ENCODE measurements around the gene HES1.

Gene HES1

GRCh38 chr3:194103505-194103904, 32.4 kb upstream of the HES1 start:
- peaks cover 85% of the 10 kb centered on the region for H3K4me1 ChIP-seq (ENCODE audit: low read length)
- H3K4me2 ChIP-seq (ENCODE audit: low read length) = peak overlapping the region; percentile 85
- peak overlapping the region; percentile 66; the same call in 1 of the 2 replicates for H3K4me3 ChIP-seq (ENCODE audit: low read length)
- H2AFZ ChIP-seq (ENCODE audit: low read depth, low read length) = no peak overlapping the region
- no peaks in the 10 kb centered on the region for H3K9me3 ChIP-seq (ENCODE audit: insufficient read depth, low read length)
- peak overlapping the region; percentile 74 for H3K27ac ChIP-seq (ENCODE audit: low read length)
- H3K79me2 ChIP-seq (ENCODE audit: low read length) = no peaks in the 10 kb centered on the region
- TF ChIP-seq EZH2phosphoT487 (IDR thresholded peaks at IDR 0.05; ENCODE audit: low read depth) = no peak
- TF ChIP-seq, protein P1, sequence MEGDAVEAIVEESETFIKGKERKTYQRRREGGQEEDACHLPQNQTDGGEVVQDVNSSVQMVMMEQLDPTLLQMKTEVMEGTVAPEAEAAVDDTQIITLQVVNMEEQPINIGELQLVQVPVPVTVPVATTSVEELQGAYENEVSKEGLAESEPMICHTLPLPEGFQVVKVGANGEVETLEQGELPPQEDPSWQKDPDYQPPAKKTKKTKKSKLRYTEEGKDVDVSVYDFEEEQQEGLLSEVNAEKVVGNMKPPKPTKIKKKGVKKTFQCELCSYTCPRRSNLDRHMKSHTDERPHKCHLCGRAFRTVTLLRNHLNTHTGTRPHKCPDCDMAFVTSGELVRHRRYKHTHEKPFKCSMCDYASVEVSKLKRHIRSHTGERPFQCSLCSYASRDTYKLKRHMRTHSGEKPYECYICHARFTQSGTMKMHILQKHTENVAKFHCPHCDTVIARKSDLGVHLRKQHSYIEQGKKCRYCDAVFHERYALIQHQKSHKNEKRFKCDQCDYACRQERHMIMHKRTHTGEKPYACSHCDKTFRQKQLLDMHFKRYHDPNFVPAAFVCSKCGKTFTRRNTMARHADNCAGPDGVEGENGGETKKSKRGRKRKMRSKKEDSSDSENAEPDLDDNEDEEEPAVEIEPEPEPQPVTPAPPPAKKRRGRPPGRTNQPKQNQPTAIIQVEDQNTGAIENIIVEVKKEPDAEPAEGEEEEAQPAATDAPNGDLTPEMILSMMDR (IDR thresholded peaks at IDR 0.05; ENCODE audit: low read depth, low read length) = peak; percentile 37
- no peaks in the 10 kb centered on the region for H3K36me3 ChIP-seq (replicated peaks; ENCODE audit: low read depth, low read length)
- H4K20me1 ChIP-seq (ENCODE audit: insufficient read depth, low read length) = no peaks in the 10 kb centered on the region
- peak overlapping the region; percentile 43; the same call in 1 of the 2 replicates for H3K9ac ChIP-seq (ENCODE audit: low read length)
- H3K27me3 ChIP-seq (ENCODE audit: low read depth, low read length) = peaks cover 66% of the 10 kb centered on the region

DNA sequence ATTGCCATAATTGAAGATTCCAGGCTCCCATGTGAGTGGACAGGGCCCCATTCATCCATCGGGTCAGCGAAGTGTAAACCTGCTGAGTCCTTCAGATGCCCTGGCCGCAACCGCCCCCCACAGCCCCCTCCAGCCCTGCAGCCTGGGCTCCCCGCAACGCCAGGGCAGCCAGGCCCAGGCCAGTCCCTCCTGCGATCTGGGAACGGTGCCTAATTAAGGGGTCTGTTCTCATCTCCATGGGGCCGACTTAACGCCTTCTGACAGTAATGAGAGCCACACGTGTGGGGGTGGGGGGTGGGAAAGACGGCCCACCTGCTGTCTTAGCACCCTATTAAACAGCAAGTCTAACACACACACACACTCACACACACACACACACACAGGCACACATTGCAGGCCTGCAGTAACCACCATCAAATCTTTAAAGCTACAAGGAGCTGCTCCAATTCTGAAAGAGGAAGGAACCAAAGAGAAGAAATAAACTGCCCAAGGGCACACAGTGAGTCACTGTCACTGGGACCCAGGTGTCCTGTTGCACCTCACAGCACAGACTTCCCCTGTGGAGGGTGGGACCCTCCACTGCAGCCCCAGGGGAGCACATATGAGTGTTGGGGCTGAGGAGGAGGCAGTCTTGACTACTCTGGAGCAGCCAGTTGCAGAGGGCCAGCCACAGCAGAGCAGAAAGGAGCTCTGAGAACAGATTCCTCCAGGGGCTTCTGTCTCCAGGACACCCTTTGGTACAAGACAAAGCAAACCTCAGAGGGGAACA, 31.8 kb upstream of the HES1 start:
- Histone ChIP-seq H3K9me3 (ENCODE audit: insufficient read depth, low read length) (no peaks in the 10 kb centered on the region), H3K27me3 (ENCODE audit: low read depth, low read length) (peaks cover 64% of the 10 kb centered on the region), H3K79me2 (ENCODE audit: low read length) (no peaks in the 10 kb centered on the region), H3K4me3 (ENCODE audit: low read length) (peak overlapping the region; percentile 66), H3K4me2 (ENCODE audit: low read length) (peak overlapping the region; percentile 85), H3K27ac (ENCODE audit: low read length) (peak overlapping the region; percentile 74), H3K9ac (ENCODE audit: low read length) (peak overlapping the region; percentile 52), H2AFZ (ENCODE audit: low read depth, low read length) (no peak overlapping the region), H4K20me1 (ENCODE audit: insufficient read depth, low read length) (no peaks in the 10 kb centered on the region), H3K4me1 (ENCODE audit: low read length) (peaks cover 82% of the 10 kb centered on the region), H3K36me3 (replicated peaks; ENCODE audit: low read depth, low read length) (no peaks in the 10 kb centered on the region)
- no peak for TF ChIP-seq EZH2phosphoT487 (IDR thresholded peaks at IDR 0.05; ENCODE audit: low read depth)
- TF ChIP-seq, protein P1 (IDR thresholded peaks at IDR 0.05; ENCODE audit: low read depth, low read length) = no peak

DNA sequence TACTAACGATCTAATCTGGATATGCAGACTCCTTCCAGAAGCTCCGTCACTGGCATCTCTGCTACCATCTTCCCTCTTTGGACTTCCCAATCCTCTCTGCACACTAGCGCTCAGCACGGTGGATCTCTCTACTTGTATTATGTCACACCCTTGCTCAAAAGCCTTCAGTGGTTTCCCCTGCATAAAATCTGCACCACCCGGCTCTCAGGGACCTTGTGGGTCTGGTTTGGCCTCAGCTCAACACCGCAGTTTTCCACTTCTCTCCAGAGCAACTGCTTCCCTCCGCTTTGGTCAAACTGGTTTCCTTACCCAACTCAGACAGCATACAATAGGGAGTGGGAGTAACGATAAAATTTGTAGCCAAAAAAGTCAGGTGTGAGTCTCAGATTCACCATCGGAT, 30.7 kb upstream of the HES1 start:
- no peaks in the 10 kb centered on the region for H3K9me3 ChIP-seq (ENCODE audit: insufficient read depth, low read length)
- TF ChIP-seq, protein P1 (IDR thresholded peaks at IDR 0.05; ENCODE audit: low read depth, low read length) = no peak
- TF ChIP-seq EZH2phosphoT487 (IDR thresholded peaks at IDR 0.05; ENCODE audit: low read depth) = no peak
- no peak overlapping the region for H3K27ac ChIP-seq (ENCODE audit: low read length)
- no peaks in the 10 kb centered on the region for H3K79me2 ChIP-seq (ENCODE audit: low read length)
- H3K4me1 ChIP-seq (ENCODE audit: low read length) = peaks cover 75% of the 10 kb centered on the region
- H3K4me2 ChIP-seq (ENCODE audit: low read length) = peak overlapping the region; percentile 85
- peak overlapping the region; percentile 66 for H3K4me3 ChIP-seq (ENCODE audit: low read length)
- no peaks in the 10 kb centered on the region for H3K36me3 ChIP-seq (replicated peaks; ENCODE audit: low read depth, low read length)
- peaks cover 59% of the 10 kb centered on the region for H3K27me3 ChIP-seq (ENCODE audit: low read depth, low read length)
- no peak overlapping the region for H2AFZ ChIP-seq (ENCODE audit: low read depth, low read length)
- no peak overlapping the region for H3K9ac ChIP-seq (ENCODE audit: low read length)
- H4K20me1 ChIP-seq (ENCODE audit: insufficient read depth, low read length) = no peaks in the 10 kb centered on the region

- Histone ChIP-seq H3K9ac (ENCODE audit: low read length) (no peak overlapping the region), H3K4me2 (ENCODE audit: low read length) (no peak overlapping the region), H2AFZ (ENCODE audit: low read depth, low read length) (no peak overlapping the region), H3K9me3 (ENCODE audit: insufficient read depth, low read length) (no peaks in the 10 kb centered on the region), H4K20me1 (ENCODE audit: insufficient read depth, low read length) (no peaks in the 10 kb centered on the region), H3K79me2 (ENCODE audit: low read length) (no peaks in the 10 kb centered on the region), H3K27me3 (ENCODE audit: low read depth, low read length) (peaks cover 50% of the 10 kb centered on the region), H3K36me3 (replicated peaks; ENCODE audit: low read depth, low read length) (no peaks in the 10 kb centered on the region), H3K27ac (ENCODE audit: low read length) (no peak overlapping the region), H3K4me1 (ENCODE audit: low read length) (peaks cover 57% of the 10 kb centered on the region), H3K4me3 (ENCODE audit: low read length) (no peak overlapping the region)
- TF ChIP-seq EZH2phosphoT487 (IDR thresholded peaks at IDR 0.05; ENCODE audit: low read depth) = no peak
- TF ChIP-seq, protein P1 (IDR thresholded peaks at IDR 0.05; ENCODE audit: low read depth, low read length) = no peak
Measured at GRCh38 chr3:194107107-194107506, 28.8 kb upstream of the HES1 start.

Measured in OCI-LY3 (cell line).